Endothelial cell of umbilical vein (primary cell): ENCODE data around the gene ZSCAN25. TPM values are rescaled to one million over a fixed set of nuclear protein-coding genes. Genes with fewer than 3 reads are reported as not detected.

Source experiments
- BruUV-seq: library from RNA; stranded (reverse); fragments of 400-500 nt; replicated peaks from 2 replicates; lab custom pipeline; 2021; lab: Mats Ljungman, UMichigan
- CTCF ChIA-PET: fragments of 300-600, 350-600 bp; sonication (Branson Sonifier 250); formaldehyde crosslinking; loops from one replicate; lab custom pipeline; 2021; ENCODE audit warnings: antibody characterized with exemption, inconsistent platforms; lab: Charles Lee
- POLR2A ChIA-PET: fragments of 300-600, 350-600 bp; sonication (Branson Sonifier 250); formaldehyde crosslinking; loops from one replicate; lab custom pipeline; 2021; ENCODE audit warnings: antibody characterized with exemption, inconsistent platforms; lab: Charles Lee
- DNase-seq: peaks from one replicate; pipeline ENCODE4 v3.0.0-alpha.2; 2011; ENCODE audit warnings: low read depth, low spot score
- FAIRE-seq: peaks from 2 replicates; lab custom pipeline; 2011; peaks lifted over from hg19 to GRCh38; lab: Jason Lieb, UNC
- H2AFZ ChIP-seq: 2 replicates; pipeline ENCODE4 v1.6.0; 2012; ENCODE audit warnings: low read depth, low read length, control low read depth, inconsistent platforms
- H3K27ac ChIP-seq: 2 replicates; pipeline ENCODE4 v1.5.1; 2011; ENCODE audit warnings: low read depth, mild to moderate bottlenecking, control low read depth, low read length, moderate library complexity; ENCODE audit not compliant: insufficient read depth
- H3K27me3 ChIP-seq, 2 experiments: 2 replicates each; pipeline versions ENCODE4 v1.6.0 to v1.6.1; 2011; ENCODE audit warnings: low read length in 2 of 2, mixed read lengths in 1 of 2; ENCODE audit not compliant: control insufficient read depth in 2 of 2, insufficient read depth in 2 of 2
- H3K36me3 ChIP-seq, 2 experiments: 2 replicates in 1 of 2; 3 replicates in 1 of 2; pipeline ENCODE4 v1.5.1; 2011; ENCODE audit warnings: low read length in 2 of 2, mild to moderate bottlenecking in 1 of 2, moderate library complexity in 1 of 2; ENCODE audit not compliant: control insufficient read depth in 2 of 2, insufficient read depth in 2 of 2; ENCODE audit errors: extremely low read depth in 1 of 2
- H3K4me1 ChIP-seq: 3 replicates; pipeline ENCODE4 v1.5.1; 2011; ENCODE audit warnings: mild to moderate bottlenecking, low read length; ENCODE audit not compliant: control insufficient read depth, insufficient read depth; ENCODE audit errors: extremely low read depth
- H3K4me2 ChIP-seq: 2 replicates; pipeline ENCODE4 v1.6.1; 2011; ENCODE audit warnings: low read length, control low read depth, mixed read lengths; ENCODE audit not compliant: insufficient read depth
- H3K4me3 ChIP-seq, 3 experiments: fragments of 200-600 bp in 1 of 3; sonication (generic), shearing (Covaris generic) in 1 of 3; replicated peaks in 1 of 3; 2 replicates each; pipeline ENCODE4 v1.5.1; 2011 to 2016; ENCODE audit warnings: control low read depth in 3 of 3, low read length in 3 of 3, mild to moderate bottlenecking in 2 of 3, inconsistent platforms in 1 of 3, low read depth in 1 of 3, moderate library complexity in 1 of 3; ENCODE audit not compliant: insufficient read depth in 1 of 3
- H3K79me2 ChIP-seq: 2 replicates; pipeline ENCODE4 v1.6.0; 2012; ENCODE audit warnings: low read length, inconsistent platforms; ENCODE audit not compliant: control insufficient read depth, insufficient read depth
- H3K9ac ChIP-seq: replicated peaks from 2 replicates; pipeline ENCODE3; 2011; ENCODE audit warnings: low read length, control low read depth; ENCODE audit not compliant: insufficient read depth; ENCODE audit errors: extremely low read depth
- H3K9me1 ChIP-seq: replicated peaks from 3 replicates; pipeline ENCODE4 v1.6.0; 2011; ENCODE audit warnings: mild to moderate bottlenecking, low read length; ENCODE audit not compliant: control insufficient read depth, insufficient read depth; ENCODE audit errors: extremely low read depth
- H3K9me3 ChIP-seq: replicated peaks from 2 replicates; pipeline ENCODE4 v1.5.1; 2012; ENCODE audit warnings: low read length, inconsistent platforms; ENCODE audit not compliant: control insufficient read depth, insufficient read depth
- H4K20me1 ChIP-seq: replicated peaks from 2 replicates; pipeline ENCODE3; 2011; ENCODE audit warnings: mild to moderate bottlenecking, low read length; ENCODE audit not compliant: control insufficient read depth, insufficient read depth; ENCODE audit errors: extremely low read depth
- EZH2 ChIP-seq: IDR thresholded peaks from 2 replicates; pipeline ENCODE4 v1.6.1; 2012; ENCODE audit warnings: borderline replicate concordance, low read depth, mild to moderate bottlenecking, moderate library complexity, low read length, inconsistent platforms; ENCODE audit not compliant: severe bottlenecking
- FOS ChIP-seq: IDR thresholded peaks from 2 replicates; pipeline ENCODE4 v1.6.1; 2011; ENCODE audit warnings: mild to moderate bottlenecking, low read length, moderate library complexity, borderline replicate concordance; ENCODE audit not compliant: insufficient read depth
- GATA2 ChIP-seq: IDR thresholded peaks from 2 replicates; pipeline ENCODE4 v1.7.0; 2011; ENCODE audit warnings: low read depth, mild to moderate bottlenecking, moderate library complexity, mixed read lengths, low read length; ENCODE audit not compliant: insufficient read length, insufficient read depth
- JUN ChIP-seq: IDR thresholded peaks from 2 replicates; pipeline ENCODE4 v1.6.1; 2011; ENCODE audit warnings: borderline replicate concordance, low read depth; ENCODE audit not compliant: insufficient read length, insufficient read depth
- MAX ChIP-seq: IDR thresholded peaks from 2 replicates; pipeline ENCODE4 v1.6.1; 2011; ENCODE audit not compliant: insufficient read depth, insufficient read length
- MYC ChIP-seq: IDR thresholded peaks from one replicate; pipeline ENCODE4 v1.6.1; 2011; ENCODE audit warnings: mild to moderate bottlenecking, low read depth, low read length
- POLR2A ChIP-seq: IDR thresholded peaks from 2 replicates; pipeline ENCODE4 v1.6.1; 2012; ENCODE audit warnings: low read depth, mild to moderate bottlenecking, control low read depth, low read length
- POLR2AphosphoS5 ChIP-seq: IDR thresholded peaks from 2 replicates; pipeline ENCODE4 v1.6.1; 2012; ENCODE audit warnings: low read depth, mild to moderate bottlenecking, control low read depth, low read length, moderate library complexity; ENCODE audit not compliant: insufficient read depth
- dilution Hi-C: fragments of 300-500 bp; cut with MboI; formaldehyde crosslinking; loops from one replicate; pipeline ENCODE4 v1.15.0; 2019; ENCODE audit warnings: low sequenced_read_pairs; ENCODE audit not compliant: extremely low pct_ligation_motif_present
- intact Hi-C: fragments of 100-400 bp; cut with micrococcal nuclease; formaldehyde crosslinking; loops from one replicate; pipeline ENCODE4 v1.10.0; 2022
- polyA plus RNA-seq, 4 experiments: library from polyadenylated mRNA; depleted of rRNA in 3 of 4; stranded (reverse) in 3 of 4; unstranded in 1 of 4; fragments of >200 nt; gene quantifications; 2 replicates each; pipeline versions ENCODE4 v1.2.1 to v1.2.3, GENCODE V29; 2011 to 2012; ENCODE audit warnings: missing spikeins in 1 of 4
- total RNA-seq: library from RNA; stranded (reverse); gene quantifications from 2 replicates; pipeline ENCODE4 v1.2.3, GENCODE V29; 2021
- TF ChIP-seq, protein P1 (sequence below), 2 donors: IDR thresholded peaks; 1 replicate in 1 of 2; 2 replicates in 1 of 2; pipeline ENCODE4 v1.5.1; 2011; ENCODE audit warnings: low read length in 2 of 2, mild to moderate bottlenecking in 2 of 2, moderate library complexity in 2 of 2, control low read depth in 1 of 2, inconsistent platforms in 1 of 2, low read depth in 1 of 2; ENCODE audit not compliant: insufficient read depth in 1 of 2; ENCODE audit errors: extremely low read depth in 1 of 2

ZSCAN25 gene
- total and polyA plus RNA-seq, 2 donors (not counting 3 experiments of a cell fraction or from before 2014, with no cell fraction given) = 8.9 to 13.8 TPM

DNA sequence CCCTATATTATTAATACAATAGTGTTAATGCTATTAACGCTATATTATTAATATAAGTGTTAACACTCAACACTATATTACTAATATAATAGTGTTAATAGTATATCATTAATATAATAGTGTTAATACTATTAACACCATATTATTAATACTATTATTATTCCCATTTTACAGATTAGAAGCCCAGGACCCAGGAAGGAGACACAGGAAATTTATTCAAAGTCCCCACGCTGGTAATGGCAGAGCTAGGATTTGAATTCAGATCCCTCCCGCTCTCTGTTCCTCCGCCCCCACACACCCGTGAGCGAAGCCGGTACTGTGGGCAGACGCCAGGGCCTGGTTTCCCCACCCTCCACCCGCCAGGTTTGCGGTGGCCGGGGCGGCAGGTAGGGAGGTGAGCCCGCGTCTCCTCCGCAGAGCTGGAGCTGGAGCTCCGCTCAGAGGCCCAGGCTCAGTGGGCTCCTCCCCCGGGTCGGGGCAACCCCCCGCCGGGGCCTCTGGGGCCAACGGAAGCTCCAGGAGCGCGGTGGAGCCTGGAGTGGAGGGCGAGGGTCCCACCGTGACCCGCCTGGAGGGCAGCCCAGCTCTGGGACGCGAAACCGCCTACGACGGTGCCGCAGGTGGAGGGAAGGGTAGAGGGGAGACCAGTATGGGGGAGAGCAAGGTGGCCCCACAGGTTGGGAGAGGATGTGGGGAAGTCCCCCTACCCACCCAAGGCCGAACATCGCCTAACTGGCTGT, 18.8 kb upstream of the ZSCAN25 start, which contains the start of gene TMEM225B:
Gene TMEM225B, plus strand, starts transcription at position 506 of the 740 bp plus-strand sequence. CDS start 6,122 bp downstream, outside the sequence.
- H3K9ac ChIP-seq = no peak within 1 kb of the TSS
- intact Hi-C loops (no loop called here), dilution Hi-C loops (no loop called here)
- H3K9me1 ChIP-seq = no peaks in the 10 kb centered on the region
- H3K36me3 ChIP-seq = no peaks in the 10 kb centered on the region
- peak within 1 kb of the TSS; percentile 82 for H2AFZ ChIP-seq
- H3K4me1 ChIP-seq = no peaks in the 10 kb centered on the region
- no peaks in the 10 kb centered on the region for H3K79me2 ChIP-seq
- no TSS peak for BruUV-seq
- DNase-seq (no peak), FAIRE-seq (no peak)
- no peaks in the 10 kb centered on the region for H3K9me3 ChIP-seq
- H3K4me2 ChIP-seq = no peak within 1 kb of the TSS
- H4K20me1 ChIP-seq = no peaks in the 10 kb centered on the region
- TF ChIP-seq MYC (no peak), MAX (no peak)
- H3K4me3 ChIP-seq = no peak within 1 kb of the TSS
- POLR2A ChIA-PET = no interaction called here
- no peaks in the 10 kb centered on the region for H3K27me3 ChIP-seq
- CTCF ChIA-PET = interaction anchor here (1.7 kb wide), 1 partner anchor 18 kb away, joined by 3 read pairs; the partner anchor contains the start of gene ZSCAN25
- no peak within 1 kb of the TSS for H3K27ac ChIP-seq

- Histone ChIP-seq H3K9me1 (no peaks in the 10 kb centered on the region), H3K4me2 (no peak overlapping the region), H3K4me1 (no peaks in the 10 kb centered on the region), H3K27ac (no peak overlapping the region), H4K20me1 (no peaks in the 10 kb centered on the region), H3K4me3 (no peak overlapping the region), H3K9ac (no peak overlapping the region), H2AFZ (no peak overlapping the region), H3K36me3 (no peaks in the 10 kb centered on the region), H3K79me2 (no peaks in the 10 kb centered on the region), H3K27me3 (no peaks in the 10 kb centered on the region), H3K9me3 (no peaks in the 10 kb centered on the region)
- FAIRE-seq = no peak
- DNase-seq = no peak
- no TSS peak for BruUV-seq
- no peak for TF ChIP-seq POLR2AphosphoS5
- TF ChIP-seq, protein P1, sequence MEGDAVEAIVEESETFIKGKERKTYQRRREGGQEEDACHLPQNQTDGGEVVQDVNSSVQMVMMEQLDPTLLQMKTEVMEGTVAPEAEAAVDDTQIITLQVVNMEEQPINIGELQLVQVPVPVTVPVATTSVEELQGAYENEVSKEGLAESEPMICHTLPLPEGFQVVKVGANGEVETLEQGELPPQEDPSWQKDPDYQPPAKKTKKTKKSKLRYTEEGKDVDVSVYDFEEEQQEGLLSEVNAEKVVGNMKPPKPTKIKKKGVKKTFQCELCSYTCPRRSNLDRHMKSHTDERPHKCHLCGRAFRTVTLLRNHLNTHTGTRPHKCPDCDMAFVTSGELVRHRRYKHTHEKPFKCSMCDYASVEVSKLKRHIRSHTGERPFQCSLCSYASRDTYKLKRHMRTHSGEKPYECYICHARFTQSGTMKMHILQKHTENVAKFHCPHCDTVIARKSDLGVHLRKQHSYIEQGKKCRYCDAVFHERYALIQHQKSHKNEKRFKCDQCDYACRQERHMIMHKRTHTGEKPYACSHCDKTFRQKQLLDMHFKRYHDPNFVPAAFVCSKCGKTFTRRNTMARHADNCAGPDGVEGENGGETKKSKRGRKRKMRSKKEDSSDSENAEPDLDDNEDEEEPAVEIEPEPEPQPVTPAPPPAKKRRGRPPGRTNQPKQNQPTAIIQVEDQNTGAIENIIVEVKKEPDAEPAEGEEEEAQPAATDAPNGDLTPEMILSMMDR (IDR thresholded peaks at IDR 0.05; ENCODE audit: extremely low read depth in 1 of 2, insufficient read depth in 1 of 2, low read depth in 1 of 2, low read length in 2 of 2) = no peak
- no peak for TF ChIP-seq EZH2
- TF ChIP-seq MYC = no peak
- TF ChIP-seq JUN = no peak
- no peak for TF ChIP-seq GATA2
- TF ChIP-seq MAX = no peak
- TF ChIP-seq POLR2A = no peak
- TF ChIP-seq FOS = no peak
- ChIA-PET CTCF (no interaction called here), POLR2A (no interaction called here)
- intact Hi-C loops (no loop called here), dilution Hi-C loops (no loop called here)
Observed at GRCh38 chr7:99599836-99600235, 16.9 kb upstream of the ZSCAN25 start.
